ENCODE data around the gene SEMA3B. TPM values are rescaled to one million over a fixed set of nuclear protein-coding genes. Genes with fewer than 3 reads are reported as not detected.

The SEMA3B gene
- 1 to 10 TPM; 3.8 to 5.3 TPM for total RNA-seq

GRCh38 chr3:50268703-50269451 lies at the start of gene SEMA3B:
Gene SEMA3B (plus strand): TSS chr3:50269147. CDS start chr3:50269241, 94 bp downstream.

GRCh38 chr3:50235716-50236483 lies 33.0 kb upstream of the SEMA3B start, which contains the start of gene GNAI2:
Gene GNAI2 (plus strand): TSS chr3:50236204. CDS start chr3:50236336, 132 bp downstream.

DNA sequence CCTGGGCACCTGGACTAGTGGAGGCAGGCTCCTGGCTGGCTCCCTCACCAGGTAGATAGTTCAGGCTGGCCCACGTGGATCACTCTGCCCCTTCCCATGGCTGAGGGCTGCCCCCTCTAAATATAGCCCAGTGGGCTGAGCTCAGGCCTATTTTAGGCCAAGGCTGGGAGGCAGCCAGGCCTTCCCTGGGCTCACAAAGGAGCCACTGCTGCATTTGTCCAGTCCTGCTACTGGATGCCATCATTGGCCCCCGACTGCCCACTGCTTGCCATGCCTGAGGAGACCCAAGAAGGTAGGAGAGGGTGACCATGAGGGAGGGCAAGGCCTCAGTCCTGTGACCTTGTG lies 9.9 kb downstream of the SEMA3B start, which contains the start of gene LSMEM2:
LSMEM2 (plus strand) TSS at position 208 of the 345 bp plus-strand sequence; CDS start at position 235, 27 bp downstream.

DNA sequence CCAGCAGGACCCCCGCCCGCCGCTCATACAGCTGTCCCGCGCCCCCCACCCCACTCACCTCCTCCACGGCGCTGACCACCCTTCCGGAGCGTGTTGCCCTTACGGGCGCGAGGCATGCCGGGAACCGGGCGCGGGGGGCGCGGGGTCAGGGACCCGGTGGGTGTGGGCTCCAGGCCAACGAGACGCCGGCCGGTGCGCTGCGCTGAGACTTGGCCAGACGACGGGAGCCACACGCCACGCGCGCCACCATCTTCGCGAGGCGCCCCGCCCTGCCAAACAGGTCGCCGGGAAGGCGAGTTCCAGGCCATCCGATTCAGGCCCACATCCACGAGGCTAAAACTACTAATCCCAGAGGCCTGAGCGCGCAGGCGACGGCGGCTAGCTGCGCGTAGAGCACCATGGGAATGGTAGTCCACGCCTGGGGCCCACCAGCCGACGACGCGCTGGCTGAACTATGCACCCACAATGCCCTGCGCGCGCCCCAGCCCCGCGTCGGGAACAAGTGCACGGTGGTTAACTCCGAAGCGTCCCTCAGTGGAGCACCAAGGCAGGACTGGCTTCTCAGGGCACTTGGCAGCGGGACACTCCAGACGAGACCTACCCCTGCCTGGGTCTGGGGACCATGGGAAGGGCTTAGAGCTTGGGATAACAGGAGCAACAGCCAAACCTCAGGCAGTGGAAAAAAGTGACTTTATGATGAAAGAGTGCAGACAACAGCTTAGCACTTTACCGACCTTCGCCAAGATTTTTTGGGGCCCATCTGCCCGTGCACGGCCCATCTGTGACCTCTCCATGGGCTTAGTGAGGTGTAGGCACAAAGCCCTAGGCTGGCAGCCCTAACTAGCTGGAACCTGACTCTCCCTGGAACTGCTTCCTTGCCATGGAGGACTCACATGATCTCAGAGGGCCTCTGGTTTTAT lies 23.5 kb downstream of the SEMA3B start, which contains the start of gene IFRD2:
IFRD2 (minus strand) TSS at position 271 of the 920 bp plus-strand sequence; CDS start at position 116, 155 bp downstream.

DNA sequence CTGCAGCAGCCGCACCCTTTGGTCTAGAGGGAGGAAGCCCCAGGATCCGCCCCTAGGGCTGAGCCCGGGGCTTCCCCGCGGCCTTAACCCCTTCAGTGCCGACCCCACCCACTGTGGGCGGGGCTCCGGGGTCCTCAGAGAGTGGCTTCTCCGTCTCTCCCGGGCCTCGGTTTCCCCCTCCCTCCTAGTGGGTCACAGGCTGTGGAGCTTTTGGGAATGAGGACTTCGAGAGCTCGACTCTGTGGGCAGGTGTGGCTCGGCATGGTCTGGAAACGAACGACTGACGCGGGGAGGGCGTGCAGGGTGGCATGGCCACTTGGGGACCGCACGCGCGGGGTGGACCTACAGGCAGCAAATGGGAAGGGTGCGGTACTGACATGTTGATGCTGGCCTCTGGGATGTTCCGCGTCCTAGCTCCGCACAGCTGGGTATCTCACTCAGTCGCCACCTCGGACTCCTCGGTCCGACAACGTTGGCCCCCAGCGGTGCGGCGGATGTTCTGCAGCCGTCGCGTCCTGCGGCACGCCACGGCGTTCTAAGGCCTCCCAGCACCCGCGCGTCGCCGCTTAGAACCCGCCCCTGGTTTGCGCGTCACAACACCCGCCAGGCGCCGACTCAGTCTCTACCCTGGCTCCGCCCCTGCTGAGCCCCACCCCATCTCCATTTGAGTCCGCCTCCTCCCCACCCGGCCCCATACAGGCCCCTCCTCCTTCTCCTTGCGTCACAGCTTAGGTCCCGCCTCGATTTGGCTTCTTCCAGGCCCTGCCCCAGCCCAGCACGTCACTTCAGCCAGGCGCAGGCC lies 30.1 kb downstream of the SEMA3B start, which contains the start of the genes HYAL3 and NAA80:
HYAL3 (minus strand) TSS at position 570 of the 802 bp plus-strand sequence. CDS start 3,803 bp downstream, outside the sequence.
NAA80 (minus strand) TSS at position 570 of the 802 bp plus-strand sequence. CDS start 1,942 bp downstream, outside the sequence.

GRCh38 chr3:50303013-50303815 lies 34.3 kb downstream of the SEMA3B start, which contains the start of gene HYAL1:
Gene HYAL1 (minus strand): TSS chr3:50303574. CDS start chr3:50302956, 618 bp downstream.

GRCh38 chr3:50322386-50323091 lies 53.6 kb downstream of the SEMA3B start, which contains the start of gene HYAL2:
Gene HYAL2 (minus strand): TSS chr3:50322745. CDS start chr3:50320489, 2,256 bp downstream.

Small RNA genes lying within 50 kb of the gene (small RNA-seq; reads per million reads assigned to genes)
- 0 reads per million in 2 donors for gene MIR5787

Other genes starting within 250 kb of the SEMA3B start
- gene RBM5, start 180.2 kb upstream of the SEMA3B start, total RNA-seq, result 100 to 1,000 TPM; 125 to 126 TPM
- gene SEMA3F, start 113.8 kb upstream of the SEMA3B start, total RNA-seq, result under 1 TPM in 1 of 2 donors, not detected in 1; under 0.01 TPM
- not detected for gene GNAT1, start 77.5 kb upstream of the SEMA3B start, total RNA-seq
- not detected for gene SLC38A3, start 63.9 kb upstream of the SEMA3B start, total RNA-seq
- 100 to 1,000 TPM; 195 to 230 TPM for gene GNAI2, start 32.9 kb upstream of the SEMA3B start, total RNA-seq
- gene LSMEM2, start 9.9 kb downstream of the SEMA3B start, total RNA-seq, result not detected
- 100 to 1,000 TPM in 1 of 2 donors, 10 to 100 TPM in 1; 63.7 to 120 TPM for gene IFRD2, start 23.3 kb downstream of the SEMA3B start, total RNA-seq
- gene HYAL3, start 30.3 kb downstream of the SEMA3B start, total RNA-seq, result 1 to 10 TPM; 5.2 to 6.0 TPM
- gene NAA80, start 30.3 kb downstream of the SEMA3B start, total RNA-seq, result 1 to 10 TPM; 4.7 to 5.9 TPM
- 1 to 10 TPM in 1 of 2 donors, under 1 TPM in 1; 0.67 to 1.4 TPM for gene HYAL1, start 34.4 kb downstream of the SEMA3B start, total RNA-seq
- 10 to 100 TPM; 47.1 to 53.6 TPM for gene HYAL2, start 53.6 kb downstream of the SEMA3B start, total RNA-seq
- 10 to 100 TPM; 19.3 to 24.1 TPM for gene TUSC2, start 59.1 kb downstream of the SEMA3B start, total RNA-seq
- 10 to 100 TPM; 21.3 to 31.0 TPM for gene RASSF1, start 71.7 kb downstream of the SEMA3B start, total RNA-seq
- gene ZMYND10, start 76.6 kb downstream of the SEMA3B start, total RNA-seq, result under 1 TPM; 0.67 to 0.69 TPM
- gene NPRL2, start 81.6 kb downstream of the SEMA3B start, total RNA-seq, result 10 to 100 TPM; 24.0 to 24.1 TPM
- 10 to 100 TPM; 16.5 to 31.6 TPM for gene CYB561D2, start 81.7 kb downstream of the SEMA3B start, total RNA-seq
- gene TMEM115, start 90.4 kb downstream of the SEMA3B start, total RNA-seq, result 10 to 100 TPM; 54.0 to 72.9 TPM
- not detected for gene CACNA2D2, start 234.5 kb downstream of the SEMA3B start, total RNA-seq